ENCODE results near the gene SHQ1.

Gene SHQ1

DNA sequence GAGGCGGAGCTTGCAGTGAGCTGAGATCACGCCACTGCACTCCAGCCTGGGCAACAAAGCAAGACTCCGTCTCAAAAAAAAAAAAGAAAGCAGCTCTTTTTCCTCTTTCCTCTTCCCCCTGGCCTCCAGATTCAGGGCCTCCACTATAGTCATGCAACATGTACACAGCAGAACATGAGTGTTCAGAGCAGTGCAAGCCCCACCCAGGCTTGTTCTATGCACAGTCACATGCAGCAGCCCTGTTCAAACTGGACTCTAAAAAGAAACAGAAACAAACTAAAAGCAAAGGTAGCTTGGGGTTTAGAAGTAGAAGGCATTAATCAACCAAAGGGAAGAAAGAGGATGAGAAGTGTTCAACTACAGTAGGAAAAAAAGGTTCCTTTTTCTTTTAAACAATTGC is 11.8 kb downstream of the SHQ1 start (continued):
- TF ChIP-seq, protein P1, sequence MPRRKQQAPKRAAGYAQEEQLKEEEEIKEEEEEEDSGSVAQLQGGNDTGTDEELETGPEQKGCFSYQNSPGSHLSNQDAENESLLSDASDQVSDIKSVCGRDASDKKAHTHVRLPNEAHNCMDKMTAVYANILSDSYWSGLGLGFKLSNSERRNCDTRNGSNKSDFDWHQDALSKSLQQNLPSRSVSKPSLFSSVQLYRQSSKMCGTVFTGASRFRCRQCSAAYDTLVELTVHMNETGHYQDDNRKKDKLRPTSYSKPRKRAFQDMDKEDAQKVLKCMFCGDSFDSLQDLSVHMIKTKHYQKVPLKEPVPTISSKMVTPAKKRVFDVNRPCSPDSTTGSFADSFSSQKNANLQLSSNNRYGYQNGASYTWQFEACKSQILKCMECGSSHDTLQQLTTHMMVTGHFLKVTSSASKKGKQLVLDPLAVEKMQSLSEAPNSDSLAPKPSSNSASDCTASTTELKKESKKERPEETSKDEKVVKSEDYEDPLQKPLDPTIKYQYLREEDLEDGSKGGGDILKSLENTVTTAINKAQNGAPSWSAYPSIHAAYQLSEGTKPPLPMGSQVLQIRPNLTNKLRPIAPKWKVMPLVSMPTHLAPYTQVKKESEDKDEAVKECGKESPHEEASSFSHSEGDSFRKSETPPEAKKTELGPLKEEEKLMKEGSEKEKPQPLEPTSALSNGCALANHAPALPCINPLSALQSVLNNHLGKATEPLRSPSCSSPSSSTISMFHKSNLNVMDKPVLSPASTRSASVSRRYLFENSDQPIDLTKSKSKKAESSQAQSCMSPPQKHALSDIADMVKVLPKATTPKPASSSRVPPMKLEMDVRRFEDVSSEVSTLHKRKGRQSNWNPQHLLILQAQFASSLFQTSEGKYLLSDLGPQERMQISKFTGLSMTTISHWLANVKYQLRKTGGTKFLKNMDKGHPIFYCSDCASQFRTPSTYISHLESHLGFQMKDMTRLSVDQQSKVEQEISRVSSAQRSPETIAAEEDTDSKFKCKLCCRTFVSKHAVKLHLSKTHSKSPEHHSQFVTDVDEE (CRISPR knock-in tag; IDR thresholded peaks at IDR 0.05) = no peak
- no peak for TF ChIP-seq OSR1 (CRISPR knock-in tag; IDR thresholded peaks at IDR 0.05)
- no peak for TF ChIP-seq ISL1 (CRISPR knock-in tag; IDR thresholded peaks at IDR 0.05)
- no peak for TF ChIP-seq TCF4 (CRISPR knock-in tag; IDR thresholded peaks at IDR 0.05; ENCODE audit: borderline replicate concordance)
- TF ChIP-seq GLIS3 (CRISPR knock-in tag; IDR thresholded peaks at IDR 0.05) = no peak
- TF ChIP-seq ZNF70 (CRISPR knock-in tag; IDR thresholded peaks at IDR 0.05) = no peak

DNA sequence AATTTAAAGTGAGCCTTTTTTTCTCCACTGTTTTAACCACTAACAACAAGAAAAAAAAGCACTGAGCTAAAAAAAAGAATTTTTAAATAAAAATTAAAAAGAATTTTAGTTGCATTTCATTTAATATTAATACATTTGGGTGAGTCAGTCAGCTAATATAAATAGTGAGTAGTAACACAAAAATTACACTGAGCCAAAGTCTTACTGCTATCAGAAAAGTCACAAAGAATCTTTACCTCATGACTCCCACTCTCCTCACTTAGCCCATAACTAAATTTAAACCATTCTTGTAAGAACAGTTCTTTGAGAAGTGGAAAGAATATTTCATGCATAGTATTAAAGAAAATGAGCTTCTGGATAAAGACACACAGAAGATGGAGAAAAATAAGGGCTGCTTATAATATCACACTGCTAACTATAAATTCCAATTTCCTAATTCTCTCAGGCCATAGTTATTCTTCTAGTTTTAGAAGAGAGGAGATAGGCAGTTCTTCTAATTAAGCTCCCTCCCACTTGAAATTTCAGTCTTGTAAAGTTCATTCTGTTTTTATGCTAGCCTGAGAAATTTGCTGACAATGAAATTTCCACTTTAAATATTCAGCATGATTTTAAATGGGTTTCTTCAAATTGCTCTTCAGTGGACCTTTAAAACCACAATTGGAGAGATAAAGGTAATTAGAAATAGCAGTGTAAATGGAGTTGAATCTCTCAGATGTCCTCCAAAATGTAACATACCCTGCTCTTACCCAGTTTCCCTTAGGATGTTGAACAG is 17.6 kb downstream of the SHQ1 start:
- TF ChIP-seq BACH2 (CRISPR knock-in tag; IDR thresholded peaks at IDR 0.05; ENCODE audit: borderline replicate concordance) (no peak), TOX (CRISPR knock-in tag; IDR thresholded peaks at IDR 0.05; ENCODE audit: borderline replicate concordance) (no peak), ESRRG (CRISPR knock-in tag; IDR thresholded peaks at IDR 0.05) (no peak), SNAI2 (CRISPR knock-in tag; IDR thresholded peaks at IDR 0.05) (no peak), ZNF565 (CRISPR knock-in tag; conservative IDR thresholded peaks at IDR 0.05; ENCODE audit: low read depth) (no peak), OSR1 (CRISPR knock-in tag; IDR thresholded peaks at IDR 0.05) (no peak), ZFP30 (CRISPR knock-in tag; IDR thresholded peaks at IDR 0.05) (no peak), ZNF8 (CRISPR knock-in tag; IDR thresholded peaks at IDR 0.05) (no peak), CSDC2 (CRISPR knock-in tag; IDR thresholded peaks at IDR 0.05) (no peak), PPARA (CRISPR knock-in tag; IDR thresholded peaks at IDR 0.05; ENCODE audit: borderline replicate concordance) (no peak), TCF4 (CRISPR knock-in tag; IDR thresholded peaks at IDR 0.05; ENCODE audit: borderline replicate concordance) (no peak), RARB (CRISPR knock-in tag; IDR thresholded peaks at IDR 0.05) (no peak), ISL1 (CRISPR knock-in tag; IDR thresholded peaks at IDR 0.05) (no peak), ARNTL (CRISPR knock-in tag; IDR thresholded peaks at IDR 0.05; ENCODE audit: borderline replicate concordance, low read depth) (no peak)
- TF ChIP-seq, protein P2, sequence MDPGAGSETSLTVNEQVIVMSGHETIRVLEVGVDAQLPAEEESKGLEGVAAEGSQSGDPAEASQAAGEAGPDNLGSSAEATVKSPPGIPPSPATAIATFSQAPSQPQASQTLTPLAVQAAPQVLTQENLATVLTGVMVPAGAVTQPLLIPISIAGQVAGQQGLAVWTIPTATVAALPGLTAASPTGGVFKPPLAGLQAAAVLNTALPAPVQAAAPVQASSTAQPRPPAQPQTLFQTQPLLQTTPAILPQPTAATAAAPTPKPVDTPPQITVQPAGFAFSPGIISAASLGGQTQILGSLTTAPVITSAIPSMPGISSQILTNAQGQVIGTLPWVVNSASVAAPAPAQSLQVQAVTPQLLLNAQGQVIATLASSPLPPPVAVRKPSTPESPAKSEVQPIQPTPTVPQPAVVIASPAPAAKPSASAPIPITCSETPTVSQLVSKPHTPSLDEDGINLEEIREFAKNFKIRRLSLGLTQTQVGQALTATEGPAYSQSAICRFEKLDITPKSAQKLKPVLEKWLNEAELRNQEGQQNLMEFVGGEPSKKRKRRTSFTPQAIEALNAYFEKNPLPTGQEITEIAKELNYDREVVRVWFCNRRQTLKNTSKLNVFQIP (CRISPR knock-in tag; IDR thresholded peaks at IDR 0.05; ENCODE audit: borderline replicate concordance, low read depth) = no peak
- TF ChIP-seq, protein P3, sequence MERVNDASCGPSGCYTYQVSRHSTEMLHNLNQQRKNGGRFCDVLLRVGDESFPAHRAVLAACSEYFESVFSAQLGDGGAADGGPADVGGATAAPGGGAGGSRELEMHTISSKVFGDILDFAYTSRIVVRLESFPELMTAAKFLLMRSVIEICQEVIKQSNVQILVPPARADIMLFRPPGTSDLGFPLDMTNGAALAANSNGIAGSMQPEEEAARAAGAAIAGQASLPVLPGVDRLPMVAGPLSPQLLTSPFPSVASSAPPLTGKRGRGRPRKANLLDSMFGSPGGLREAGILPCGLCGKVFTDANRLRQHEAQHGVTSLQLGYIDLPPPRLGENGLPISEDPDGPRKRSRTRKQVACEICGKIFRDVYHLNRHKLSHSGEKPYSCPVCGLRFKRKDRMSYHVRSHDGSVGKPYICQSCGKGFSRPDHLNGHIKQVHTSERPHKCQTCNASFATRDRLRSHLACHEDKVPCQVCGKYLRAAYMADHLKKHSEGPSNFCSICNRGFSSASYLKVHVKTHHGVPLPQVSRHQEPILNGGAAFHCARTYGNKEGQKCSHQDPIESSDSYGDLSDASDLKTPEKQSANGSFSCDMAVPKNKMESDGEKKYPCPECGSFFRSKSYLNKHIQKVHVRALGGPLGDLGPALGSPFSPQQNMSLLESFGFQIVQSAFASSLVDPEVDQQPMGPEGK (CRISPR knock-in tag; IDR thresholded peaks at IDR 0.05; ENCODE audit: borderline replicate concordance) = no peak
- ATAC-seq = peak; percentile 66; the same call in 2 of the 3 replicates

DNA sequence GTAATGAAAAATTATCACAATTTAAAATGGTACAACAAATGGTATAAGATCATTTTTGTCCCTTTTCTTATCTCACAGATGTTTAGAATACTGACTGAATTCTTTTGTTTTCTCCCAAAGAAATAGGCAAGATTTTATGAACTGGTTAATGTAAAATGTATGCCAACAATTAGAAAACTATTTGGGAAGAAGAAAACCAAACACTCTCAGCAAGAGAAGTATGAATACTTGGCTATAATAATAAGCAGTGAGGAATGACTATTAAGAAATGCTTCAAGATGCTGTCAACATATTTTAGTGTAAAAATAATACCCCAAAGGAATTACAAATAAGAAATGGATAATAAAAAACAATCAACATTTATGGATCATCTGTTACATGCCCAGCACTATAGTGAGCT is 18.5 kb downstream of the SHQ1 start:
- ATAC-seq = no peak
- no peak for TF ChIP-seq CSDC2 (CRISPR knock-in tag; IDR thresholded peaks at IDR 0.05)
- TF ChIP-seq GLIS3 (CRISPR knock-in tag; IDR thresholded peaks at IDR 0.05) = no peak
- no peak for TF ChIP-seq RARB (CRISPR knock-in tag; IDR thresholded peaks at IDR 0.05)
- TF ChIP-seq TOX (CRISPR knock-in tag; IDR thresholded peaks at IDR 0.05; ENCODE audit: borderline replicate concordance) = no peak
- no peak for TF ChIP-seq ZC3H10 (CRISPR knock-in tag; IDR thresholded peaks at IDR 0.05)
- no peak for TF ChIP-seq ESRRG (CRISPR knock-in tag; IDR thresholded peaks at IDR 0.05)
- TF ChIP-seq PPARA (CRISPR knock-in tag; IDR thresholded peaks at IDR 0.05; ENCODE audit: borderline replicate concordance) = no peak
- TF ChIP-seq, protein P2 (CRISPR knock-in tag; IDR thresholded peaks at IDR 0.05; ENCODE audit: borderline replicate concordance, low read depth) = no peak
- no peak for TF ChIP-seq ISL1 (CRISPR knock-in tag; IDR thresholded peaks at IDR 0.05)
- no peak for TF ChIP-seq SNAI2 (CRISPR knock-in tag; IDR thresholded peaks at IDR 0.05)
- TF ChIP-seq ZFP30 (CRISPR knock-in tag; IDR thresholded peaks at IDR 0.05) = no peak

Measured in SK-N-SH treated with all-trans-retinoic acid at 6 μM for 48 hours (cell line).